Measurements from ENCODE around the gene CAMK2A.

The CAMK2A gene

GRCh38 chr5:150213530-150213929 lies 76.0 kb downstream of the CAMK2A start:
- no peak for DNase-seq (ENCODE audit: low read depth in 2 of 2)

DNA sequence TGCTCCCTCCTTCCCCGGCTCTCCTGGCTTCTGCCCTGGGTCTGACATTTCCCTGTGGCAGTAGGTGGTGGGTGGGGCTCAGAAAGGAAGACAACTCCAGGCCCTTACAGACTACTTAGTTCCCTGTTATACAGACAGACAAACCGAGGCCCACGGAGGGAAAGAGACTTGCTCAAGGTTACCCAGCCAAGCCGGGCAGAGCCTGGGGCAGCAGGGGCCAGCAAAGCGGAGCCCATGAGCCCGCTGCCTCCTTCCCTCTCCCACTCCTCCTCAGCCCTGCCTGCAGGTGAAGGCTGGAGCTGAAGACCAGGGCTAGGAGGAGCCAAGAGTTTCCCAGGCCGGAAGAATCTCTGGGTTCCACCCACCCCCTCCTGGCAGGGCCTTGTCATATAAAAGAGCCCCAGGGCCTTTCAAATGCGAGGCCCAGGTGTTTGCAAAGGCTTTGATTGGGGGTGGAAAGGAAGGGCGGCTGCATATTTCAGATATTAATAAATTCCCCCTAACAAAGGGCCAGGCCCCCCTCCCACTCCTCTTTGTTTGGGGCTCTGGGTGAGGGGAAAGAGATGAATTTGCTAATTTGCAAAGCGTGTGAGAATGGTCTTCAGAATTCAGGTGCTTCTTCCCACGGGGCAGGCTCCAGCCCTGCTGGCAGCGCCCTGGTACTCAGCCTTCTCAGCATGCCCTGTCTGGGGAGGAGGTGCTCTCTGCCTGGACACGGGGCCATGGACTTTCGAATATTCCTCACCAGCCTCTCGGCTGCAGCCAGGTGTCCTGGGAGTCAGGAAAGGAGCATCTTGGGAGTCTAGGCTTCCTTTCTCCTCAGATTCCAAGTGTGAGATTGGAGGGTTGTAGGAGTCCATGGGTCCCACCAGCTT lies 78.2 kb downstream of the CAMK2A start:
- no peak for DNase-seq (ENCODE audit: low read depth in 2 of 2)

DNA sequence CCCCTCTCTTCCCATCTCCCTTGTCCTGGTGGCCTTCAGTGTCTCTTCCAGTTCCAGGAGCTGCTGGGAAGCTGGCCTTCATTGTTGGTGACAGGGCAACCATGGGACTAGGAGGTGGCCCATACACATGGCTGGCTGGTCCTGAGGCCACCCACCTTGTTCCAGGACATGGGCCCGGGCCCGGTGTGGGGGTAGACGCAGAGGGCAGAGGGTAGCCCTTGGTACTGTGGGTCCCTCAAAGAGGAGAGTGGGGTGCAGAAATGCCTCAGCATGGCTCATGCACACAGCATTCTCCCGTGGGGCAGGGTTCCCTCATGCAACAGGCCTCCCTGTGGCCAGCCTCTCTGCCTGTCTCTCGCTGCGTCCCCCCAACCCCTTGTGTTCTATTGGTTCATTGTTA lies 78.9 kb downstream of the CAMK2A start:
- DNase-seq (ENCODE audit: low read depth in 2 of 2) = no peak

GRCh38 chr5:150209099-150209635 lies 80.4 kb downstream of the CAMK2A start:
- no peak for DNase-seq (ENCODE audit: low read depth in 2 of 2)

DNA sequence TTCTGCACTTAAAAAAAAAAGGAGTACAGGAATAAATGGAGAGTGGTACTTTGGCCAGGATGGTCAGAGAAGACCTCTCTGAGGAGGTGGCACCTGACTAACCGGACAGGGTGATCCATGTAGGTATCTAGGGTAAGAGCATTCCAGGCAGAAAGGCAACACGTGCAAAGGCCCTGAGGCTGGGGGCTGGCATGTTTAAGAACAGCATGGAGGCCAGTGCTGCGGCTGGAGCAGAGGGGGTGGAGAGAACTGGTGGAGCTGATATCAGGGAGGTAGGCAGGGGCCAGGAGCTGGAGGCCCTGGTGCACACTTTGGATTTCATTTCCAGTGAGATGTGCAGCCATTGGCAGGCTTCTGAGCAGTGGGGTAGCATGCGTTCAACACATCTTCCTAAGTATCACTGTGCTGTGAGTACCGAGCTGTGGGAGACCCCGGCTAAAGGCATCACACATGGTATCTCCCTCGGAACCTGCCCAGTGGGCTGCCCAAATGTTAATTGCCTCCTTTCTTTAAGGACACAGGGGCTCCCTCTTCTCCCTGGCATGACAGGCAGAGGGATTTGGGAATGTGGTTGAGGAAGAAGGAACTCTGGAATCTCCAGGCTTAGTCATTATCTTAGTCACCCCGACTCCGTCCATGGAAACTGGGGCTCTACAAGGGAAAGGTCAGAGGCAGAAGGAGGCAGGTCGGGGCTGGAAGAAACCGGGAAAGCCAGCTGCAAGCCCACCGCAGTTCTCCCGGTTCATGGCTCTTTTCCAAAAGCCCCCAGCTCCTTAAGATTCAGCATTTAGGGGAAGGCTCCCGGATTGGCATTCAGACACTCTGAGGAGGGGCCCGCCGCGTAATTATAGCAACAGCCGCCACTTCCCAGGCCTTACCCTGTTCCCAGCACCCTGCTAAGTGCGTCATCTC lies 81.1 kb downstream of the CAMK2A start:
- no peak for DNase-seq (ENCODE audit: low read depth in 2 of 2)

- no peak for DNase-seq (ENCODE audit: low read depth in 2 of 2)
Observed at GRCh38 chr5:150206779-150207115, 82.8 kb downstream of the CAMK2A start.

- no peak for DNase-seq (ENCODE audit: low read depth in 2 of 2)
Observed at GRCh38 chr5:150206098-150206778, 83.3 kb downstream of the CAMK2A start.

DNA sequence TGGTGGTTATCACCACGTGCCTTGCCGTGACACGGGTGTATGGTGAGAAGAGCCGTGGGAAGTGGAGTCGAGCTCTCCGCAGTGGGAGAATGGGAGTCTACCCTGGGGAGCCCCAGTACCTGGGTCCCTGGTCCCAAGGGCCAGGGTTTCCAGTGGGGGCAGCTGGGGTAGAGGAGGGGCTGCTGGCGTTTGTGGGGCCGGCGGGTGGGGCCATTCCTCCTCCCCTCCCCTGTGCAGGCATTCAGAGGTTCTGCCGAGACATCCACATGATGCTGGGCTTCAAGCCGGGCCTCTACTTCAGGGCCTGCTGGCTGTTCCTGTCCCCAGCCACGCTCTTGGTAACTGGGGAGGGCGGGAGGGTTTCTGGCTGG lies 85.0 kb downstream of the CAMK2A start:
- DNase-seq (ENCODE audit: low read depth in 2 of 2) = no peak

DNA sequence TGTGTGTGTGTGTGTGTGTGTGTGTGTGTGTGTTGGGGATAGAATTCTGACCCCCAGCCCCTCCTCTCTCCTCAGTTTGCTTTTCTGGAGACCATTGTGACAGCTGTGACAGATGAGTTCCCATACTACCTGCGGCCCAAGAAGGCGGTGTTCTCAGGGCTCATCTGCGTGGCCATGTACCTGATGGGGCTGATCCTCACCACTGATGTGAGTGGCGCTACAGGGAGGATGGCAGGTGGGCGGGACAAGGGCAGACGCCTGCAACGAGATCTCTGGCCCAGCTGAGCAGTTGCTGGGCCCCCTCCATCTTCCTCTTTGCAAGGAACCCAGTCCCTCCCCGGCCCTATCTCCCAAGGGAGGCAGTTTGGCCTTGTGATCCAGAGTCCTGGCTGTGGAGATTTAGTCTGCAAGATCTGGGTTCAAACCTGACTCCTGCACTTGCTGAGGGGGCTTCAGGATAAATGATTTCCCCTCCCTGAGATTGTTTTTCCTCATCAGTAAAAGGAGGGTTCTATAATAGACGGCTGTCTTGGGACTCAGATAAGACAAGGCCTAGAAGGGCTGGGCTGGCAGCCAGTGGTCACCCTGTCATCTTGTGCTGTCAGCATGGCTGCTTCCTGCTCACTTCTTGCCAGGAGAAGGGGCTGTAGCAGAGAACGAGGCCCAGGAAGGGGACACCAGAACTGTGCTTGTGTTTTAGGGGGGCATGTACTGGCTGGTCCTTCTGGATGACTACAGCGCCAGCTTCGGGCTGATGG lies 85.6 kb downstream of the CAMK2A start:
- no peak for DNase-seq (ENCODE audit: low read depth in 2 of 2)

- DNase-seq (ENCODE audit: low read depth in 2 of 2) = no peak
Observed at GRCh38 chr5:150202501-150202900, 87.1 kb downstream of the CAMK2A start.

DNA sequence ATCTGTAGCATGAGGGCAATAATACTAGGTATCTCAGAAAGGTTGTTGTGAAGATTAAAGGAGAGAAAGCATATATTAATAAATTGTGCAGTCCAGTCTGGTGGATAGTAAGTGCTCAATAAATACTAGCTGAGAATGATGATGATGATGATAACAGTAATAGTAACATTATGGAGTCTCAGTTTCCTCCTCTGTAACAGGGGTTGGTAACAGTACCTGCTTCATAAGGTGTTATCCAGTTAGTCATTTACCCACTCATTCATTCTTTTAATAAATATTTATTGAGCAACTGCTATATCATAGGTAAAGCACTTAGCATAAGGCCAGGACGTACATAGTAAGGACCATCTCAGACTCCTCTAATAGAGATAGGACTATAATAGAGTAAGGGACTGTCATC lies 92.1 kb downstream of the CAMK2A start:
- no peak for DNase-seq (ENCODE audit: low read depth in 2 of 2)

- DNase-seq (ENCODE audit: low read depth in 2 of 2) = no peak
Observed at GRCh38 chr5:150196986-150197385, 92.6 kb downstream of the CAMK2A start.

DNA sequence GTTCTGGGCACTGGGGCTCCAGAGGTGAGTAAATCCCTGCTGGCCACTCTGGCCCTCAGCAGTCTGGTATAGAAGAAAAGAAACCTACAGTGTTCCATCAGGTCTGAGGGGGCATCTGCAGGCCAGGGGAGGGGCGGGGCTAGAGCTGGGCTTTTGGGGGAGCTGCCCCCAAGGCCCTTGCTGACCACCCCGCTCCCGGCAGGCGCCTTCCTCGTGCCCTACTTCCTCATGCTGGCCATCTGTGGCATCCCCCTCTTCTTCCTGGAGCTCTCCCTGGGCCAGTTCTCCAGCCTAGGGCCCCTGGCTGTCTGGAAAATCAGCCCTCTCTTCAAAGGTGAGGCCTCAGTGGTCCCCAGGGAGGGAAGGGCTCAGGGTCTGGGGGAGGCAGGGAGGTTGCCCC lies 93.1 kb downstream of the CAMK2A start:
- DNase-seq (ENCODE audit: low read depth in 2 of 2) = no peak

DNA sequence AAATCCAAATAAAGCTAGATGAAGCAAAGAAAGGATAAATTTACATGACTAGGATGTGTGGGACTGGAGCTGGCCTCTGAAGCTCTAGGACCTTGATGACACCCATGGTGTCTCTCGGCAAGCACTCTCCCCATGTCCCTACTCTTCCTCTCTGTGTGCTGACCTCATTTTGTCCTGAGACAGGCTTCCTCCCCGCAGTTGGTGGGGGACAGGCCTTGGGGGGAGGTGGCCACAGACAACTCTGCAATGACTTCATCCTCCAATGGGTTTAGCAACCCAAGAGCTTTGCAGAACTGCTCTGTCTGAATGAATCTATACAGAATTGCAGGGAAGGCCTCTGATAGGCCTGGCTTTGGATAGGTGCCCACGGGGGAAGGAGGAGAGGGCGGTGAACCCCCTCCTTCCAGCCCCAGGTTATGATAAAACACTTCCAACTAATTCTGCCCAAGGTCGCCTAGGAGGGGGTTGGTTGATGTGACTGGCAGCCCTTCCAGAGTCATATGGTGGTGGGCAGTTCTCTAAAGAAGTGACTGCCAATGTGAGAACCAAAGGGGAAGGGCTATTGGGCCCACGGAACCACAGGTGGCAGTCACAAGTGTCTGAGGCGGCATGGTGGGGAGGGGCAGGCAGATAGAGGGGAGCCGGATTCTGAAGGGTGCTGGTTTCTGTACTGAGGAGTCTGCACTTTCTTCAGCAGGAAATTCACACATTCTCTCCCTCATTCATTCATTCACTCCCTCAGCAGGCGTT lies 93.7 kb downstream of the CAMK2A start:
- no peak for DNase-seq (ENCODE audit: low read depth in 2 of 2)

DNA sequence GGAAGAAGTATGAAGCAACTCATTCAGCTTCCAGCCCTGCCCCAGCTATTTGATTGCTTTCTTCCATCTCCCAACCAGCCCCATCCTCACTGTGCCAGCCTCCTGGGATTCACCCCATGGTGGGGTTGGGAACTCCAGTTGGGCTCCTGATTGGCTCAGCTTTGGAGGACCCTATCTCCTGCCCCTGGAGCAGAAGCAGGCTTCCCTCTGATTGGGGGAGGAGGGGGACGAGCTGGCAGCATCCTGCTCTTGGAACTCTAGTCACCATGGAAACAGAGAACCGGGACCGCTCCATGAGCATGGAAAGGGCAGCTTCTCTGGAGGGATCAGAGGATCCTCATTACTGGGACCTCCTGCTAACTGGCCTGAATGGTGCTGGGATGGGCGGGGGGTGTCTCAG lies 97.1 kb downstream of the CAMK2A start:
- no peak for DNase-seq (ENCODE audit: low read depth in 2 of 2)

- DNase-seq (ENCODE audit: low read depth in 2 of 2) = no peak
Observed at GRCh38 chr5:150190987-150191386, 98.6 kb downstream of the CAMK2A start.

DNA sequence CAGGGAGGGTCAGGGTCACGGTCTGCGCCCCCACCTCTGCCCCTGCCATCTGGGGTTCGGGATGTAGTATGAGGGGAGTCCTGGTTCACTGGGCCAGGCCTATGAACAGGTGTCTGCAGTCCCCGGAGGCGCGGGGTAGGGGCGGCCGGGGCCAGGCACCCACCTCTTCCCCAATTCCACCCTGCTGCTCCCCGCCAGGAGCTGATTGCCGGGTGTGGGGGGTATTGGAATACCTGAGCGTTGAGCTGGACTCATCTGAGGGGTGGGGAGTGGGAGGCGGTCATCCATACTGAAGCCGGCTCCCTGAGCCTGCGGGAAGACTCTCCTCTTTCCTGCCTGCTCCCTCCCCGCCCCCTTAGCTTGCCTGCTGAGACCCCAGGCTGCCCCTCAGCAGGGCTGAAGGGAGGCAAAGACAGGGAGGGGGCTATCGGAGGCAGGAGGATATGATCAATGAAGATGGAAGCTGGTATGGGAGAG lies 99.0 kb downstream of the CAMK2A start:
- no peak for DNase-seq (ENCODE audit: low read depth in 2 of 2)

- DNase-seq (ENCODE audit: low read depth in 2 of 2) = no peak
Observed at GRCh38 chr5:150189728-150190502, 99.7 kb downstream of the CAMK2A start, which contains the start of gene SLC6A7. Gene SLC6A7, plus strand, starts transcription at chr5:150190062. Its CDS starts 266 bp downstream, at chr5:150190328.

DNA sequence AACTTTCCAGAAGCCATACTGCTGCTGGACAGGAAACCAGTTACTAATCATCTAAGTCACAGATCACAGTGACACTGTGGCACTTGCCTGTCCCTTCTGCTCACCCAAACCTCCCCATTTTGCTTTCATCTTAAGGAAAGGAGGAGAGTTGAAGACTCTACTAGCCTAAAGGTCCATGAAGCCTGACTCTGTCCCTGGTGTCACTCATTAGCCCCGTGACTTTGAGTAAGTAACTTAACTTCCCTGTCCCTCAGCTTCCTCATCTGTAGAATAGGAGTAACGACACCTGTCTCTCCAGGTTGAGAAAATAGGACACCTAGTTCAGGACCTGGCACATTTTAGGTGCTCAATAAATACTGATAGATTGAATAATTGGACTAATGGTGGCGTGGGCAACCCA lies 100.2 kb downstream of the CAMK2A start:
- DNase-seq (ENCODE audit: low read depth in 2 of 2) = no peak
